Measurements from ENCODE around the gene METTL14. TPM values are rescaled to one million over a fixed set of nuclear protein-coding genes. Genes with fewer than 3 reads are reported as not detected.
"Not testable (repeated sequence)": the region's sequence is repeated elsewhere in the genome, so short reads cannot be mapped to it uniquely, and the experiment has no call there.

Gene METTL14
- total RNA-seq, 1 experiment from 2014 or later: 53.8 TPM

DNA sequence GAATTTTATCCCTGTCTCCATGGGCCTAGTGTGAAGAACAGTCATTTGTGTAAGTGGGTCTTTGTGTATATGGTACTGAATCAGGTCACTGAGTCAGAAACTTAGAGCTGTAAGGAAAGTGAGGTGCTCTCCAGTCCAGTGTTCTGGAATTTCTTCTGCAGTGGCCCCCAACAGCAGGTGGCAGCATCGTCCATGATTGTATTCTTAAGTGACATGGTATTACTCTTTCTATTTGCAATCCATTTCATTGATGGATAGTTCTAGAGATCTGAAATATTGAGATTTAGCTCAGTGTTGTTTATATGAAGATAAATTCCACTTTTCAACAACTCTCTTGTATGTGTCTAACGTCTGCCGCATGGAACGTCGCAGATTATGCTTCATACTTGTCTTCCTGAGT, 20.5 kb upstream of the METTL14 start:
- H3K4me3 ChIP-seq (replicated peaks in 1 of 2; ENCODE audit: low read depth in 1 of 2, low read length in 2 of 2); RAD21 ChIA-PET (ENCODE audit: low non-redundant PET in 1 of 2, low total read pairs in 2 of 2, uncharacterized antibody in 2 of 2, unreplicated experiment in 2 of 2); H3K79me2 ChIP-seq (ENCODE audit: insufficient read depth, low read length); H2AFZ ChIP-seq (ENCODE audit: low read depth, low read length, poor library complexity, severe bottlenecking); H4K20me1 ChIP-seq (ENCODE audit: insufficient read depth); ATAC-seq; H3K4me1 ChIP-seq (ENCODE audit: control insufficient read depth in 1 of 2, insufficient read depth in 2 of 2, low read length in 2 of 2); H3K9me2 ChIP-seq (ENCODE audit: insufficient read depth); intact Hi-C loops (cut with micrococcal nuclease); DNase-seq (ENCODE audit: low read depth, low spot score); H3K9me3 ChIP-seq (ENCODE audit: control insufficient read depth in 1 of 2, insufficient read depth in 1 of 2, low read depth in 1 of 2, low read length in 2 of 2); H3K4me2 ChIP-seq (ENCODE audit: low read length); H3K27me3 ChIP-seq (ENCODE audit: insufficient read depth, low read length); CTCF ChIA-PET; H3K36me3 ChIP-seq (ENCODE audit: control insufficient read depth in 1 of 2, insufficient read depth in 2 of 2, low read length in 2 of 2); H3K9ac ChIP-seq (ENCODE audit: low read length); POLR2A ChIA-PET; BruUV-seq (replicated peaks); H3K27ac ChIP-seq (ENCODE audit: low read depth, low read length): not testable (repeated sequence)
- TF ChIP-seq, protein P1, sequence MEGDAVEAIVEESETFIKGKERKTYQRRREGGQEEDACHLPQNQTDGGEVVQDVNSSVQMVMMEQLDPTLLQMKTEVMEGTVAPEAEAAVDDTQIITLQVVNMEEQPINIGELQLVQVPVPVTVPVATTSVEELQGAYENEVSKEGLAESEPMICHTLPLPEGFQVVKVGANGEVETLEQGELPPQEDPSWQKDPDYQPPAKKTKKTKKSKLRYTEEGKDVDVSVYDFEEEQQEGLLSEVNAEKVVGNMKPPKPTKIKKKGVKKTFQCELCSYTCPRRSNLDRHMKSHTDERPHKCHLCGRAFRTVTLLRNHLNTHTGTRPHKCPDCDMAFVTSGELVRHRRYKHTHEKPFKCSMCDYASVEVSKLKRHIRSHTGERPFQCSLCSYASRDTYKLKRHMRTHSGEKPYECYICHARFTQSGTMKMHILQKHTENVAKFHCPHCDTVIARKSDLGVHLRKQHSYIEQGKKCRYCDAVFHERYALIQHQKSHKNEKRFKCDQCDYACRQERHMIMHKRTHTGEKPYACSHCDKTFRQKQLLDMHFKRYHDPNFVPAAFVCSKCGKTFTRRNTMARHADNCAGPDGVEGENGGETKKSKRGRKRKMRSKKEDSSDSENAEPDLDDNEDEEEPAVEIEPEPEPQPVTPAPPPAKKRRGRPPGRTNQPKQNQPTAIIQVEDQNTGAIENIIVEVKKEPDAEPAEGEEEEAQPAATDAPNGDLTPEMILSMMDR (IDR thresholded peaks at IDR 0.05 in 2 of 3, conservative IDR thresholded peaks at IDR 0.05 in 1 of 3; ENCODE audit: borderline replicate concordance in 1 of 3, insufficient read depth in 1 of 3, low read depth in 2 of 3, low read length in 2 of 3): peak in 2 of 3 experiments; percentile 35; a peak in 3 of 6 replicates
- TF ChIP-seq RAD21 (IDR thresholded peaks at IDR 0.05; ENCODE audit: low read depth): peak; percentile 47

DNA sequence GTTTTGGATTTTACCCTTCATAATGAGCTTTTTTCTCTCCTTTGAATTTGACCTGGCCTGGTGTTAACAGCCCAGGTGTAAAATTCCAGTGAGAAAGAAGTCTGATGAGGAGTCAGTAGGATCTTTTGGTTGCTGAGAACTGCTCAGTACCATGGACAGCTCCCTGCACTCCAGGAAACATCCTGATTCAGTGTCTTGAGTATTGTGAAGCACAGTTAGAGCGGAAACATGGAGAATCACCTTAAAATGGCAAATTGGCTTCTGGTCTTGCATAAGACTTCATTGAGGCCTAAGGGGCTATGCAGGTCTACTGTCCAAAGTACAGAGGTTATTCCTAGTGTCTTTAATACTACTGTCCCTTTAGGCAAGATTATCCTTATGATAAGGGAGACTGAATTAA, 16.0 kb upstream of the METTL14 start:
- H3K4me2 ChIP-seq (ENCODE audit: low read length); RAD21 ChIA-PET (ENCODE audit: low non-redundant PET in 1 of 2, low total read pairs in 2 of 2, uncharacterized antibody in 2 of 2, unreplicated experiment in 2 of 2); intact Hi-C loops (cut with micrococcal nuclease); POLR2A ChIA-PET; H4K20me1 ChIP-seq (ENCODE audit: insufficient read depth); H3K9me3 ChIP-seq (ENCODE audit: control insufficient read depth in 1 of 2, insufficient read depth in 1 of 2, low read depth in 1 of 2, low read length in 2 of 2); BruUV-seq (replicated peaks); H2AFZ ChIP-seq (ENCODE audit: low read depth, low read length, poor library complexity, severe bottlenecking); ATAC-seq; H3K9ac ChIP-seq (ENCODE audit: low read length); H3K36me3 ChIP-seq (ENCODE audit: control insufficient read depth in 1 of 2, insufficient read depth in 2 of 2, low read length in 2 of 2); H3K27me3 ChIP-seq (ENCODE audit: insufficient read depth, low read length); H3K79me2 ChIP-seq (ENCODE audit: insufficient read depth, low read length); H3K9me2 ChIP-seq (ENCODE audit: insufficient read depth); H3K27ac ChIP-seq (ENCODE audit: low read depth, low read length); DNase-seq (ENCODE audit: low read depth, low spot score); CTCF ChIA-PET; H3K4me1 ChIP-seq (ENCODE audit: control insufficient read depth in 1 of 2, insufficient read depth in 2 of 2, low read length in 2 of 2); H3K4me3 ChIP-seq (replicated peaks in 1 of 2; ENCODE audit: low read depth in 1 of 2, low read length in 2 of 2): not testable (repeated sequence)
- TF ChIP-seq, protein P2, sequence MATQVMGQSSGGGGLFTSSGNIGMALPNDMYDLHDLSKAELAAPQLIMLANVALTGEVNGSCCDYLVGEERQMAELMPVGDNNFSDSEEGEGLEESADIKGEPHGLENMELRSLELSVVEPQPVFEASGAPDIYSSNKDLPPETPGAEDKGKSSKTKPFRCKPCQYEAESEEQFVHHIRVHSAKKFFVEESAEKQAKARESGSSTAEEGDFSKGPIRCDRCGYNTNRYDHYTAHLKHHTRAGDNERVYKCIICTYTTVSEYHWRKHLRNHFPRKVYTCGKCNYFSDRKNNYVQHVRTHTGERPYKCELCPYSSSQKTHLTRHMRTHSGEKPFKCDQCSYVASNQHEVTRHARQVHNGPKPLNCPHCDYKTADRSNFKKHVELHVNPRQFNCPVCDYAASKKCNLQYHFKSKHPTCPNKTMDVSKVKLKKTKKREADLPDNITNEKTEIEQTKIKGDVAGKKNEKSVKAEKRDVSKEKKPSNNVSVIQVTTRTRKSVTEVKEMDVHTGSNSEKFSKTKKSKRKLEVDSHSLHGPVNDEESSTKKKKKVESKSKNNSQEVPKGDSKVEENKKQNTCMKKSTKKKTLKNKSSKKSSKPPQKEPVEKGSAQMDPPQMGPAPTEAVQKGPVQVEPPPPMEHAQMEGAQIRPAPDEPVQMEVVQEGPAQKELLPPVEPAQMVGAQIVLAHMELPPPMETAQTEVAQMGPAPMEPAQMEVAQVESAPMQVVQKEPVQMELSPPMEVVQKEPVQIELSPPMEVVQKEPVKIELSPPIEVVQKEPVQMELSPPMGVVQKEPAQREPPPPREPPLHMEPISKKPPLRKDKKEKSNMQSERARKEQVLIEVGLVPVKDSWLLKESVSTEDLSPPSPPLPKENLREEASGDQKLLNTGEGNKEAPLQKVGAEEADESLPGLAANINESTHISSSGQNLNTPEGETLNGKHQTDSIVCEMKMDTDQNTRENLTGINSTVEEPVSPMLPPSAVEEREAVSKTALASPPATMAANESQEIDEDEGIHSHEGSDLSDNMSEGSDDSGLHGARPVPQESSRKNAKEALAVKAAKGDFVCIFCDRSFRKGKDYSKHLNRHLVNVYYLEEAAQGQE (IDR thresholded peaks at IDR 0.05; ENCODE audit: low read depth): peak; percentile 77

DNA sequence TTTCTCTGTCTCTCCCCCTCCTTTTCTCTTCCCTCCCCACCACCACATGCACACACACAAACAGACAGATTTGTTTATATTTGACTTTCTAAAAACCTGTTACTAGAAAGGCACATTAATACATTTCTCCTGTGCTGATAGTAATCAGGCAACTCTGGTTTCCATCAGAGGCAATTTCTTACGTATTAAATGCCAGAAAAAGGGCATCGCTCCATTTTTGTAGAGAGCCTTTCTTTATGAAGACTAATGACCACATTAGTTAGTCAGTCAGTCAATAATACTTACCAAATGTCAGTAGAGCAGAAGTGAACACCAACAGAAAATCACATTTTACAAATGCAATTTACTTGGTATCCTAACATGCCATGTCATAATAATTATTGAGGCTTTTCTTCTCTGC, 14.2 kb upstream of the METTL14 start:
- ATAC-seq; H3K36me3 ChIP-seq (ENCODE audit: control insufficient read depth in 1 of 2, insufficient read depth in 2 of 2, low read length in 2 of 2); H3K9ac ChIP-seq (ENCODE audit: low read length); RAD21 ChIA-PET (ENCODE audit: low non-redundant PET in 1 of 2, low total read pairs in 2 of 2, uncharacterized antibody in 2 of 2, unreplicated experiment in 2 of 2); H4K20me1 ChIP-seq (ENCODE audit: insufficient read depth); BruUV-seq (replicated peaks); intact Hi-C loops (cut with micrococcal nuclease); DNase-seq (ENCODE audit: low read depth, low spot score); H3K27me3 ChIP-seq (ENCODE audit: insufficient read depth, low read length); POLR2A ChIA-PET; H3K9me3 ChIP-seq (ENCODE audit: control insufficient read depth in 1 of 2, insufficient read depth in 1 of 2, low read depth in 1 of 2, low read length in 2 of 2); H3K27ac ChIP-seq (ENCODE audit: low read depth, low read length); H3K4me3 ChIP-seq (replicated peaks in 1 of 2; ENCODE audit: low read depth in 1 of 2, low read length in 2 of 2); H3K79me2 ChIP-seq (ENCODE audit: insufficient read depth, low read length); H3K9me2 ChIP-seq (ENCODE audit: insufficient read depth); CTCF ChIA-PET; H3K4me1 ChIP-seq (ENCODE audit: control insufficient read depth in 1 of 2, insufficient read depth in 2 of 2, low read length in 2 of 2); H2AFZ ChIP-seq (ENCODE audit: low read depth, low read length, poor library complexity, severe bottlenecking); H3K4me2 ChIP-seq (ENCODE audit: low read length): not testable (repeated sequence)

Measured in HCT116 (cell line).